ENCODE results near the gene PHF21A. TPM values are rescaled to one million over a fixed set of nuclear protein-coding genes. Genes with fewer than 3 reads are reported as not detected.

Gene PHF21A
- total and polyA plus RNA-seq, 2 of the 13 experiments (the other 11 are each of a cell fraction or from before 2014, with no cell fraction given), result 4.1 to 34.6 TPM

DNA sequence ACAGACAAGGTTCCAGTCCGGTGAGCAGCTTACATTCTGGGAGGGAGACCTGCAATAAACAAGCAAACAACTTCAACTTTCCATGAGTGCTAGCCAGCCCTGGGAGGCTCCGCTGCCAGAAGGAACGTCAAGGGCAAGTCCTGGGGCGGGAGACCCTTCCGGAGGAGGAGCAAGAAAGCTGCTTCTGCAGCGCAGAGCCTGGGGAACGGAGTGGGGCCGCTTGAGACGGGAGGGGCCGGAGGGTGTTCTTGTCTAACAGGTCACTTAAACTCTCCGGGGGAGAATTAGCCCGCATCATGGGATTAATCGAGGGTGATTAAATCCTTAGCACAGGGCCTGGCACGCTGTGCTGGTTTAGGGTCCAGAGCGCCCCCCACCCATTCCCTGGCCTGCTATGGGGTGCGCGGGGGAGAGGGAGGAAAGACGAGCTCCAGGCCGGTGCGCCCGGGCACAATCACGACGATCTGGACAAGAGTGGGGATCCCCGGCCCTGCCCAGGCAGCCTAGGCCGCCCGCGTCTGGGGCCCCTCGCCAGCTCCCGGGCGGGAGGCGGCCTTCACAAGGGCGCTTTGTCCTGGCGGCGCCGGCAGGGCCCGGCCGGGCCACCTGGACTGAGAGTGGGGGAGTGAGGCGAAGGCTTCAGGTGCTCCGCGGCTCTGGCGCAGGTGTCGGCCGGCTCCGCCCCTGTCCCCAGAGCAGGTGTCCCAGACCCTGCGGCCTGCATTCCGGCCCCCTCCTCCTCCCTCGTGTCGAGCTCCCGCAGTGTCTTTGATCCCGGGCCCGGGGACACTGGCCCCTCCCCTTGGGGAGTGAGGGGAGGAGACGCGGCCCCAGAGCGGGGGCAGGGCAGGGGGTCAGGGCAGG is 199.5 kb downstream of the PHF21A start (continued):
- TF ChIP-seq, protein P1, sequence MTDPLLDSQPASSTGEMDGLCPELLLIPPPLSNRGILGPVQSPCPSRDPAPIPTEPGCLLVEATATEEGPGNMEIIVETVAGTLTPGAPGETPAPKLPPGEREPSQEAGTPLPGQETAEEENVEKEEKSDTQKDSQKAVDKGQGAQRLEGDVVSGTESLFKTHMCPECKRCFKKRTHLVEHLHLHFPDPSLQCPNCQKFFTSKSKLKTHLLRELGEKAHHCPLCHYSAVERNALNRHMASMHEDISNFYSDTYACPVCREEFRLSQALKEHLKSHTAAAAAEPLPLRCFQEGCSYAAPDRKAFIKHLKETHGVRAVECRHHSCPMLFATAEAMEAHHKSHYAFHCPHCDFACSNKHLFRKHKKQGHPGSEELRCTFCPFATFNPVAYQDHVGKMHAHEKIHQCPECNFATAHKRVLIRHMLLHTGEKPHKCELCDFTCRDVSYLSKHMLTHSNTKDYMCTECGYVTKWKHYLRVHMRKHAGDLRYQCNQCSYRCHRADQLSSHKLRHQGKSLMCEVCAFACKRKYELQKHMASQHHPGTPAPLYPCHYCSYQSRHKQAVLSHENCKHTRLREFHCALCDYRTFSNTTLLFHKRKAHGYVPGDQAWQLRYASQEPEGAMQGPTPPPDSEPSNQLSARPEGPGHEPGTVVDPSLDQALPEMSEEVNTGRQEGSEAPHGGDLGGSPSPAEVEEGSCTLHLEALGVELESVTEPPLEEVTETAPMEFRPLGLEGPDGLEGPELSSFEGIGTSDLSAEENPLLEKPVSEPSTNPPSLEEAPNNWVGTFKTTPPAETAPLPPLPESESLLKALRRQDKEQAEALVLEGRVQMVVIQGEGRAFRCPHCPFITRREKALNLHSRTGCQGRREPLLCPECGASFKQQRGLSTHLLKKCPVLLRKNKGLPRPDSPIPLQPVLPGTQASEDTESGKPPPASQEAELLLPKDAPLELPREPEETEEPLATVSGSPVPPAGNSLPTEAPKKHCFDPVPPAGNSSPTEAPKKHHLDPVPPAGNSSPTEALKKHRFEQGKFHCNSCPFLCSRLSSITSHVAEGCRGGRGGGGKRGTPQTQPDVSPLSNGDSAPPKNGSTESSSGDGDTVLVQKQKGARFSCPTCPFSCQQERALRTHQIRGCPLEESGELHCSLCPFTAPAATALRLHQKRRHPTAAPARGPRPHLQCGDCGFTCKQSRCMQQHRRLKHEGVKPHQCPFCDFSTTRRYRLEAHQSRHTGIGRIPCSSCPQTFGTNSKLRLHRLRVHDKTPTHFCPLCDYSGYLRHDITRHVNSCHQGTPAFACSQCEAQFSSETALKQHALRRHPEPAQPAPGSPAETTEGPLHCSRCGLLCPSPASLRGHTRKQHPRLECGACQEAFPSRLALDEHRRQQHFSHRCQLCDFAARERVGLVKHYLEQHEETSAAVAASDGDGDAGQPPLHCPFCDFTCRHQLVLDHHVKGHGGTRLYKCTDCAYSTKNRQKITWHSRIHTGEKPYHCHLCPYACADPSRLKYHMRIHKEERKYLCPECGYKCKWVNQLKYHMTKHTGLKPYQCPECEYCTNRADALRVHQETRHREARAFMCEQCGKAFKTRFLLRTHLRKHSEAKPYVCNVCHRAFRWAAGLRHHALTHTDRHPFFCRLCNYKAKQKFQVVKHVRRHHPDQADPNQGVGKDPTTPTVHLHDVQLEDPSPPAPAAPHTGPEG (CRISPR knock-in tag; IDR thresholded peaks at IDR 0.05), result 0 out of 2 replicates have a peak, but pooled peaks have one; percentile 34
- TF ChIP-seq MIER2 (CRISPR knock-in tag; IDR thresholded peaks at IDR 0.05) (peak; percentile 16; the same call in 1 of the 2 replicates), PHF21A (CRISPR knock-in tag; IDR thresholded peaks at IDR 0.05) (peak; percentile 82; the same call in 1 of the 2 replicates), TBX2 (CRISPR knock-in tag; IDR thresholded peaks at IDR 0.05; ENCODE audit: borderline replicate concordance) (peak; percentile 81), MYC (CRISPR knock-in tag; IDR thresholded peaks at IDR 0.05; ENCODE audit: borderline replicate concordance) (peak; percentile 69; the same call in 1 of the 2 replicates), ZNF605 (CRISPR knock-in tag; IDR thresholded peaks at IDR 0.05) (0 out of 2 replicates have a peak, but pooled peaks have one; percentile 31), ZBTB8A (CRISPR knock-in tag; IDR thresholded peaks at IDR 0.05; ENCODE audit: borderline replicate concordance, low read depth) (no peak), ZMYM3 (CRISPR knock-in tag; IDR thresholded peaks at IDR 0.05) (no peak), KAT8 (CRISPR knock-in tag; IDR thresholded peaks at IDR 0.05) (no peak; the same call in 1 of the 2 replicates), ZNF350 (CRISPR knock-in tag; IDR thresholded peaks at IDR 0.05; ENCODE audit: borderline replicate concordance, low read depth) (no peak), ZNF17 (CRISPR knock-in tag; IDR thresholded peaks at IDR 0.05) (peak; percentile 23; the same call in 1 of the 2 replicates)
- TF ChIP-seq, protein P2, sequence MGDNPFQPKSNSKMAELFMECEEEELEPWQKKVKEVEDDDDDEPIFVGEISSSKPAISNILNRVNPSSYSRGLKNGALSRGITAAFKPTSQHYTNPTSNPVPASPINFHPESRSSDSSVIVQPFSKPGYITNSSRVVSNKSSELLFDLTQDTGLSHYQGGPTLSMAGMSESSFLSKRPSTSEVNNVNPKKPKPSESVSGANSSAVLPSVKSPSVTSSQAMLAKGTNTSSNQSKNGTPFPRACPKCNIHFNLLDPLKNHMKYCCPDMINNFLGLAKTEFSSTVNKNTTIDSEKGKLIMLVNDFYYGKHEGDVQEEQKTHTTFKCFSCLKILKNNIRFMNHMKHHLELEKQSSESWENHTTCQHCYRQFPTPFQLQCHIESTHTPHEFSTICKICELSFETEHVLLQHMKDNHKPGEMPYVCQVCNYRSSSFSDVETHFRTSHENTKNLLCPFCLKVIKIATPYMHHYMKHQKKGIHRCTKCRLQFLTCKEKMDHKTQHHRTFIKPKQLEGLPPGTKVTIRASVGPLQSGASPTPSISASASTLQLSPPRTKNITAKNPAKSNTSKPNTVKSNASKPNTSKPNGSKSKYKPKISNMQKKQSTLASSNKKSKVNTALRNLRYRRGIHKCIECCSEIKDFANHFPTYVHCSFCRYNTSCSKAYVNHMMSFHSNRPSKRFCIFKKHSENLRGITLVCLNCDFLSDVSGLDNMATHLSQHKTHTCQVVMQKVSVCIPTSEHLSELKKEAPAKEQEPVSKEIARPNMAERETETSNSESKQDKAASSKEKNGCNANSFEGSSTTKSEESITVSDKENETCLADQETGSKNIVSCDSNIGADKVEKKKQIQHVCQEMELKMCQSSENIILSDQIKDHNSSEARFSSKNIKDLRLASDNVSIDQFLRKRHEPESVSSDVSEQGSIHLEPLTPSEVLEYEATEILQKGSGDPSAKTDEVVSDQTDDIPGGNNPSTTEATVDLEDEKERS (CRISPR knock-in tag; IDR thresholded peaks at IDR 0.05), result no peak
- TF ChIP-seq, protein P3, sequence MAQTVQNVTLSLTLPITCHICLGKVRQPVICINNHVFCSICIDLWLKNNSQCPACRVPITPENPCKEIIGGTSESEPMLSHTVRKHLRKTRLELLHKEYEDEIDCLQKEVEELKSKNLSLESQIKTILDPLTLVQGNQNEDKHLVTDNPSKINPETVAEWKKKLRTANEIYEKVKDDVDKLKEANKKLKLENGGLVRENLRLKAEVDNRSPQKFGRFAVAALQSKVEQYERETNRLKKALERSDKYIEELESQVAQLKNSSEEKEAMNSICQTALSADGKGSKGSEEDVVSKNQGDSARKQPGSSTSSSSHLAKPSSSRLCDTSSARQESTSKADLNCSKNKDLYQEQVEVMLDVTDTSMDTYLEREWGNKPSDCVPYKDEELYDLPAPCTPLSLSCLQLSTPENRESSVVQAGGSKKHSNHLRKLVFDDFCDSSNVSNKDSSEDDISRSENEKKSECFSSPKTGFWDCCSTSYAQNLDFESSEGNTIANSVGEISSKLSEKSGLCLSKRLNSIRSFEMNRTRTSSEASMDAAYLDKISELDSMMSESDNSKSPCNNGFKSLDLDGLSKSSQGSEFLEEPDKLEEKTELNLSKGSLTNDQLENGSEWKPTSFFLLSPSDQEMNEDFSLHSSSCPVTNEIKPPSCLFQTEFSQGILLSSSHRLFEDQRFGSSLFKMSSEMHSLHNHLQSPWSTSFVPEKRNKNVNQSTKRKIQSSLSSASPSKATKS (CRISPR knock-in tag; IDR thresholded peaks at IDR 0.05), result no peak
- TF ChIP-seq, protein P4, sequence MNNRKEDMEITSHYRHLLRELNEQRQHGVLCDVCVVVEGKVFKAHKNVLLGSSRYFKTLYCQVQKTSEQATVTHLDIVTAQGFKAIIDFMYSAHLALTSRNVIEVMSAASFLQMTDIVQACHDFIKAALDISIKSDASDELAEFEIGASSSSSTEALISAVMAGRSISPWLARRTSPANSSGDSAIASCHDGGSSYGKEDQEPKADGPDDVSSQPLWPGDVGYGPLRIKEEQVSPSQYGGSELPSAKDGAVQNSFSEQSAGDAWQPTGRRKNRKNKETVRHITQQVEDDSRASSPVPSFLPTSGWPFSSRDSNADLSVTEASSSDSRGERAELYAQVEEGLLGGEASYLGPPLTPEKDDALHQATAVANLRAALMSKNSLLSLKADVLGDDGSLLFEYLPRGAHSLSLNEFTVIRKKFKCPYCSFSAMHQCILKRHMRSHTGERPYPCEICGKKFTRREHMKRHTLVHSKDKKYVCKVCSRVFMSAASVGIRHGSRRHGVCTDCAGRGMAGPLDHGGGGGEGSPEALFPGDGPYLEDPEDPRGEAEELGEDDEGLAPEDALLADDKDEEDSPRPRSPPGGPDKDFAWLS (CRISPR knock-in tag; IDR thresholded peaks at IDR 0.05; ENCODE audit: borderline replicate concordance), result no peak
